Measurements from ENCODE around the gene KLK1. TPM values are rescaled to one million over a fixed set of nuclear protein-coding genes. Genes with fewer than 3 reads are reported as not detected.

Gene KLK1
- total RNA-seq, 1 donor: not detected

DNA sequence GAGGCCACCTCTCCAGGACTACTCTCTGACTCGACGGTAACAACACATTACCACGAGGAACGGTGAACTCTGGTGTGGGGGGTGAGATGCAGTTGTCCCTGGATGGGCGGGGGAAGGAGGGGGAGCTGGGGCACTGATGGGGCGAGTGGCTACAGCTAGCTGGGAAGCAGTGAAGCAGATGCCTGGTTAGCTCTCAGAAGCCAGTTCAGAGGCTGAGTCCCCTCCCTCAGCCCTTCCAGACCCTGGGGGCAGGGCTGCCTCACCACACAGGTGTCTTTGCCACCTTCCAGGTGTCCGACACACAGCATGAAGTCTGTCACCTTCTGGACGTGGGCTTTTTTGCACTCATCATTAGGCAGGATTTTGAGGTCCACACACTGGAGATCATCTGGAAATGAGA, 4.0 kb downstream of the KLK1 start:
- H3K9me3 ChIP-seq (ENCODE audit: low read depth, low read length): no peaks in the 10 kb centered on the region
- no peaks in the 10 kb centered on the region for H4K20me1 ChIP-seq (ENCODE audit: insufficient read depth, low read length)
- peaks cover 28% of the 10 kb centered on the region for H3K27me3 ChIP-seq (ENCODE audit: insufficient read depth, low read length)
- no peak overlapping the region for H3K27ac ChIP-seq (ENCODE audit: low read depth, low read length)
- no peak overlapping the region for H3K4me3 ChIP-seq (ENCODE audit: insufficient read depth, low read length)
- no peaks in the 10 kb centered on the region for H3K79me2 ChIP-seq (ENCODE audit: insufficient read depth, low read length)
- no peaks in the 10 kb centered on the region for H3K4me1 ChIP-seq (ENCODE audit: insufficient read depth, low read length)
- H2AFZ ChIP-seq (ENCODE audit: low read length): no peak overlapping the region
- TF ChIP-seq, protein P1, sequence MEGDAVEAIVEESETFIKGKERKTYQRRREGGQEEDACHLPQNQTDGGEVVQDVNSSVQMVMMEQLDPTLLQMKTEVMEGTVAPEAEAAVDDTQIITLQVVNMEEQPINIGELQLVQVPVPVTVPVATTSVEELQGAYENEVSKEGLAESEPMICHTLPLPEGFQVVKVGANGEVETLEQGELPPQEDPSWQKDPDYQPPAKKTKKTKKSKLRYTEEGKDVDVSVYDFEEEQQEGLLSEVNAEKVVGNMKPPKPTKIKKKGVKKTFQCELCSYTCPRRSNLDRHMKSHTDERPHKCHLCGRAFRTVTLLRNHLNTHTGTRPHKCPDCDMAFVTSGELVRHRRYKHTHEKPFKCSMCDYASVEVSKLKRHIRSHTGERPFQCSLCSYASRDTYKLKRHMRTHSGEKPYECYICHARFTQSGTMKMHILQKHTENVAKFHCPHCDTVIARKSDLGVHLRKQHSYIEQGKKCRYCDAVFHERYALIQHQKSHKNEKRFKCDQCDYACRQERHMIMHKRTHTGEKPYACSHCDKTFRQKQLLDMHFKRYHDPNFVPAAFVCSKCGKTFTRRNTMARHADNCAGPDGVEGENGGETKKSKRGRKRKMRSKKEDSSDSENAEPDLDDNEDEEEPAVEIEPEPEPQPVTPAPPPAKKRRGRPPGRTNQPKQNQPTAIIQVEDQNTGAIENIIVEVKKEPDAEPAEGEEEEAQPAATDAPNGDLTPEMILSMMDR (IDR thresholded peaks at IDR 0.05; ENCODE audit: extremely low read depth, low read depth, low read length): no peak
- H3K36me3 ChIP-seq (ENCODE audit: insufficient read depth, low read length): no peaks in the 10 kb centered on the region
- peak; percentile 49 for DNase-seq (ENCODE audit: insufficient read length, low spot score, missing footprints)
- no peak overlapping the region for H3K4me2 ChIP-seq (ENCODE audit: insufficient read depth, low read length)

DNA sequence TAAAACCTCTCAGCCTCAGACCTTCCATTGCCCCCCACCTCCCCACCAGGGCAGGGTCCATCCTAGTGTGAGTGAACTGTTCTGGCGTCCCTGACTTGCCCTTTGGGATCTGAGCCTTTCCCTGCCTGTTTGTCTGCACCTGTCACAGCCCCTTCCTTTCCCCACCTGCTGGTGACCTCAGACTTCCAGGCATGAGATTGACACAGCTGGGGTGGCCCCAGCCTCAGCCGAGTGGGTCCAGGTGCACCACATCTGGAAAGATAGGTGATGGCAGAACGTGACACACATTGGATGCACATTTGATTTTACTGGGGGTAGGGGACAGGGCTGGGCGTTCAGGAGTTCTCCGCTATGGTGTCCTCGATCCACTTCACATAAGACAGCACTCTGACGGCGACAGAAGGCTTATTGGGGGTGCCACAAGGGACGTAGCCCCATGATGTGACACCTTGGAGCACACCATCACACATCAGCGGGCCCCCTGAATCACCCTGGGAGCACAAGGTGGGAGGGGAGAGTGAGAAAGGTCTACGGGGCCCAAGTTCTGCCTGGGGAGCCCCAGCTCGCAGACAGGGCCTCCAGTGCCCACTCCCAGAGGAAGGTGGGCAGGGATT, 4.6 kb downstream of the KLK1 start:
- Histone ChIP-seq H4K20me1 (ENCODE audit: insufficient read depth, low read length) (no peaks in the 10 kb centered on the region), H3K79me2 (ENCODE audit: insufficient read depth, low read length) (no peaks in the 10 kb centered on the region), H3K9me3 (ENCODE audit: low read depth, low read length) (no peaks in the 10 kb centered on the region), H2AFZ (ENCODE audit: low read length) (no peak overlapping the region), H3K4me3 (ENCODE audit: insufficient read depth, low read length) (no peak overlapping the region), H3K27ac (ENCODE audit: low read depth, low read length) (no peak overlapping the region), H3K4me1 (ENCODE audit: insufficient read depth, low read length) (no peaks in the 10 kb centered on the region), H3K36me3 (ENCODE audit: insufficient read depth, low read length) (no peaks in the 10 kb centered on the region), H3K27me3 (ENCODE audit: insufficient read depth, low read length) (peaks cover 28% of the 10 kb centered on the region), H3K4me2 (ENCODE audit: insufficient read depth, low read length) (no peak overlapping the region)
- TF ChIP-seq, protein P1 (IDR thresholded peaks at IDR 0.05; ENCODE audit: extremely low read depth, low read depth, low read length): no peak
- DNase-seq (ENCODE audit: insufficient read length, low spot score, missing footprints): peak; percentile 71

DNA sequence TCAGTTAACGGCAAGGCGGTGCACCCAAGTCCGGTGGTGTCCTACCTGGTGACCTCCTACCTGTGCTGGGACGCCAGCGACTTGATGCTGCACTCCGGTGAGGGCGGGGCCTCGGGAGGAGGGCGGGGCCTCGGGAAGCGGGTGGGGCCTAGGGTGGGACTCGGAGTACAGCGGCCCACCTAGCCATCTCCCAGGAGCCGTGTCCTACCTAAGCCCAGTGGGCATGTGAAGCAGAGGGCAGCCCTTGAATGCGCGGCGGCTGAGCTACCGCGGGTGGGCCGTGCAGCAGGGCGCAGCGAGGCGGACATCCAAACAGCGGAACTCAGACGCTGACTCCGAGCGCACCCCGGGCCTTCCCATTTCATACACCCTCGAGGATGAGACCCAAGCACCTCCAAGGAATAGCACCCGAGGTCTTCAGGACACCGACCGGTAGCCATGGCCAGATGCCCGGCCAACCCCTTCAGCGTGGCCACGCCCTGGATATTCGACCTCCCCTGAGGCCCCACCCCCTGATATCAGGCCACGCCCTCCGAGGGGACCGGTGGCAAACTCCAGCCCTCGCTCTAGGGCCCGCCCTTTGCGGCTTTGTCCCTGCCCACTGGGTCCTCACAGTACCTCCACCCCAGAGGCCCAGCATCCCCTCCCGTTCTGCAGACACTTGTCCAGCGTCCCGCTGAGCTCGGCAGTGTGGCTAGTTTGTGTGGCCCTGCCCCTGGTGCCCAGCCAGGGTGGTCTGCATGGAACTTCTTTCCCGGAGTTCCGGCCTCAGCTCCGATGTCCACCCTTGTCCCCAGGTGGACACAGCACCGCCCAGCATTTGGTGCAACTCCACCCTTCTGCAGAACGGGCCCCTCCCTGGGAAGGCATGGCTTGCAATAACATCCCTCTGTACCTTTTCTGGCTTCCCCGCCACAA, 5.4 kb downstream of the KLK1 start:
- Histone ChIP-seq H3K27ac (ENCODE audit: low read depth, low read length) (no peak overlapping the region), H2AFZ (ENCODE audit: low read length) (peak overlapping the region; percentile 41), H3K9me3 (ENCODE audit: low read depth, low read length) (no peaks in the 10 kb centered on the region), H3K79me2 (ENCODE audit: insufficient read depth, low read length) (no peaks in the 10 kb centered on the region), H4K20me1 (ENCODE audit: insufficient read depth, low read length) (no peaks in the 10 kb centered on the region), H3K27me3 (ENCODE audit: insufficient read depth, low read length) (peaks cover 28% of the 10 kb centered on the region), H3K4me2 (ENCODE audit: insufficient read depth, low read length) (peak overlapping the region; percentile 66), H3K36me3 (ENCODE audit: insufficient read depth, low read length) (no peaks in the 10 kb centered on the region), H3K4me1 (ENCODE audit: insufficient read depth, low read length) (no peaks in the 10 kb centered on the region), H3K4me3 (ENCODE audit: insufficient read depth, low read length) (peak overlapping the region; percentile 28)
- peak; percentile 74 for DNase-seq (ENCODE audit: insufficient read length, low spot score, missing footprints)
- TF ChIP-seq, protein P1 (IDR thresholded peaks at IDR 0.05; ENCODE audit: extremely low read depth, low read depth, low read length): no peak

DNA sequence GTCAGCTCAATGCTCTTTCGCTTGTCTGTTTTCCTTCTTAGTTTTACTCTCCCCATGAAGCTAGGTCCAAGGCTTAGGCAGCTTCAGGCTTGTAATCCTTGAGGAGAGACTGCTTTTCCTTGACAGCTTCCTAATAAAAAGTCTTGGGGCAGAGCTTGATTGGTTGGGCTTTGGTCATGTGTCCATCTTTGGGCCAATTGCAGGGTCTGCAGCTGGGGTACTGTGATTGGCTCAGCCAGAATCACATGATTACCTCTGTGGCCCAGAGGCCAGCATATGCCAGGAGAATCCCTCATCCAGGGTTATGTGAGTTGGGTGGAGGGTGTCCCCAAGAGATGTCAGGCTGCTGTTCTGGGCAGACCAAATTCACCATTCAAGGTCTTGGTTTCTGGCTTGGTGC, 8.1 kb downstream of the KLK1 start:
- TF ChIP-seq, protein P1 (IDR thresholded peaks at IDR 0.05; ENCODE audit: extremely low read depth, low read depth, low read length): no peak
- Histone ChIP-seq H4K20me1 (ENCODE audit: insufficient read depth, low read length) (no peaks in the 10 kb centered on the region), H3K27me3 (ENCODE audit: insufficient read depth, low read length) (peaks cover 20% of the 10 kb centered on the region), H3K4me1 (ENCODE audit: insufficient read depth, low read length) (no peaks in the 10 kb centered on the region), H3K27ac (ENCODE audit: low read depth, low read length) (no peak overlapping the region), H3K36me3 (ENCODE audit: insufficient read depth, low read length) (no peaks in the 10 kb centered on the region), H3K9me3 (ENCODE audit: low read depth, low read length) (no peaks in the 10 kb centered on the region), H3K4me2 (ENCODE audit: insufficient read depth, low read length) (no peak overlapping the region), H3K4me3 (ENCODE audit: insufficient read depth, low read length) (no peak overlapping the region), H3K79me2 (ENCODE audit: insufficient read depth, low read length) (no peaks in the 10 kb centered on the region), H2AFZ (ENCODE audit: low read length) (no peak overlapping the region)
- peak; percentile 21 for DNase-seq (ENCODE audit: insufficient read length, low spot score, missing footprints)
